HCT116 (cell line): ENCODE results near the gene CDYL. TPM values are rescaled to one million over a fixed set of nuclear protein-coding genes. Genes with fewer than 3 reads are reported as not detected.

Experiments
- ATAC-seq: fragments of 200-7000 bp; cut with Tn5 transposase; 2 replicates; pipeline ENCODE4 v1.9.1; 2020; ENCODE audit warnings: mild to moderate bottlenecking, moderate library complexity
- BruUV-seq: library from RNA; stranded (reverse); fragments of 400-500 nt; replicated peaks from 2 replicates; lab custom pipeline; 2021; lab: Mats Ljungman, UMichigan
- CTCF ChIA-PET: fragments of 300-600 bp; sonication (Branson Sonifier 250); formaldehyde crosslinking; loops from one replicate; lab custom pipeline; 2021; ENCODE audit warnings: antibody characterized with exemption; lab: Charles Lee
- POLR2A ChIA-PET: fragments of 300-600, 350-600 bp; sonication (Branson Sonifier 250); formaldehyde crosslinking; loops from one replicate; lab custom pipeline; 2021; ENCODE audit warnings: antibody characterized with exemption; lab: Charles Lee
- RAD21 ChIA-PET, 2 experiments: fragments of 300-600 bp; sonication (Branson Sonifier 250); formaldehyde crosslinking; loops; one replicate each; lab custom pipeline; 2023; ENCODE audit warnings: low total read pairs in 2 of 2; ENCODE audit not compliant: uncharacterized antibody in 2 of 2, unreplicated experiment in 2 of 2, low non-redundant PET in 1 of 2; lab: Charles Lee
- DNase-seq: peaks from one replicate; pipeline ENCODE4 v3.0.0-alpha.2; 2010; ENCODE audit warnings: low read depth, low spot score
- H2AFZ ChIP-seq: fragments of 200-600 bp; shearing (Covaris generic), sonication (generic); 2 replicates; pipeline ENCODE4 v1.6.1; 2017; ENCODE audit warnings: low read depth, mixed run types, mixed read lengths, antibody characterized with exemption, low read length; ENCODE audit not compliant: poor library complexity, severe bottlenecking
- H3K27ac ChIP-seq: 2 replicates; pipeline ENCODE4 v1.5.1; 2012; ENCODE audit warnings: low read depth, low read length
- H3K27me3 ChIP-seq: fragments of 200-600 bp; sonication (generic); 2 replicates; pipeline ENCODE4 v1.6.1; 2016; ENCODE audit warnings: mixed run types, low read length, mixed read lengths; ENCODE audit not compliant: insufficient read depth
- H3K36me3 ChIP-seq, 2 experiments: fragments of 200-500 bp in 1 of 2; fragments of 200-600 bp in 1 of 2; sonication (Bioruptor generic) in 1 of 2; sonication (generic) in 1 of 2; 2 replicates each; pipeline versions ENCODE4 v1.5.1 to v1.6.1; 2014 to 2016; ENCODE audit warnings: low read length in 2 of 2, inconsistent platforms in 1 of 2, mixed read lengths in 1 of 2, mixed run types in 1 of 2; ENCODE audit not compliant: insufficient read depth in 2 of 2, control insufficient read depth in 1 of 2
- H3K4me1 ChIP-seq, 2 experiments: fragments of 200-600 bp in 1 of 2; sonication (generic) in 1 of 2; 2 replicates each; pipeline versions ENCODE4 v1.5.1 to v1.6.1; 2012 to 2017; ENCODE audit warnings: low read length in 2 of 2, inconsistent platforms in 1 of 2, mild to moderate bottlenecking in 1 of 2, mixed read lengths in 1 of 2, mixed run types in 1 of 2, moderate library complexity in 1 of 2; ENCODE audit not compliant: insufficient read depth in 2 of 2, control insufficient read depth in 1 of 2
- H3K4me2 ChIP-seq: fragments of 200-600 bp; sonication (generic); 2 replicates; pipeline ENCODE4 v1.6.1; 2017; ENCODE audit warnings: mixed run types, low read length, mixed read lengths
- H3K4me3 ChIP-seq, 2 experiments: fragments of 200-600 bp in 1 of 2; sonication (generic) in 1 of 2; replicated peaks in 1 of 2; 2 replicates each; pipeline ENCODE4 v1.5.1; 2011 to 2016; ENCODE audit warnings: low read length in 2 of 2, control low read depth in 1 of 2, low read depth in 1 of 2, mild to moderate bottlenecking in 1 of 2, mixed read lengths in 1 of 2, mixed run types in 1 of 2
- H3K79me2 ChIP-seq: fragments of 200-600 bp; sonication (generic); 2 replicates; pipeline ENCODE4 v1.6.1; 2017; ENCODE audit warnings: mild to moderate bottlenecking, mixed run types, low read length, moderate library complexity, mixed read lengths; ENCODE audit not compliant: insufficient read depth
- H3K9ac ChIP-seq: fragments of 200-600 bp; sonication (generic); 2 replicates; pipeline ENCODE4 v1.6.1; 2016; ENCODE audit warnings: low read length, mixed read lengths
- H3K9me2 ChIP-seq: fragments of 200-600 bp; sonication (generic), shearing (Covaris generic); 2 replicates; pipeline ENCODE4 v1.6.1; 2017; ENCODE audit warnings: mixed run types, mild to moderate bottlenecking, moderate library complexity; ENCODE audit not compliant: insufficient read depth
- H3K9me3 ChIP-seq, 2 experiments: fragments of 200-500 bp in 1 of 2; fragments of 200-600 bp in 1 of 2; sonication (Bioruptor generic) in 1 of 2; sonication (generic) in 1 of 2; 2 replicates each; pipeline ENCODE4 v1.6.1; 2014 to 2017; ENCODE audit warnings: low read length in 2 of 2, mixed read lengths in 2 of 2, inconsistent platforms in 1 of 2, low read depth in 1 of 2, mild to moderate bottlenecking in 1 of 2, mixed run types in 1 of 2, moderate library complexity in 1 of 2; ENCODE audit not compliant: control insufficient read depth in 1 of 2, insufficient read depth in 1 of 2
- H4K20me1 ChIP-seq: fragments of 200-600 bp; sonication (generic), shearing (Covaris generic); 2 replicates; pipeline ENCODE4 v1.6.1; 2017; ENCODE audit warnings: mixed run types, mild to moderate bottlenecking, moderate library complexity; ENCODE audit not compliant: insufficient read depth
- ATF3 ChIP-seq: IDR thresholded peaks from 2 replicates; pipeline ENCODE4 v1.6.1; 2012
- CBX3 ChIP-seq: IDR thresholded peaks from 2 replicates; pipeline ENCODE4 v1.6.1; 2012; ENCODE audit warnings: low read depth
- CEBPB ChIP-seq: IDR thresholded peaks from 2 replicates; pipeline ENCODE4 v1.6.1; 2012; ENCODE audit warnings: low read depth
- CTCF ChIP-seq, 3 experiments: fragments of 200-600 bp in 1 of 3; sonication (generic) in 1 of 3; IDR thresholded peaks in 2 of 3; conservative IDR thresholded peaks in 1 of 3; 2 replicates each; pipeline ENCODE4 v1.5.1; 2012 to 2017; ENCODE audit warnings: low read depth in 2 of 3, low read length in 2 of 3, antibody characterized with exemption in 1 of 3, borderline replicate concordance in 1 of 3, control low read depth in 1 of 3, mild to moderate bottlenecking in 1 of 3, mixed read lengths in 1 of 3, mixed run types in 1 of 3, moderate library complexity in 1 of 3; ENCODE audit not compliant: insufficient read depth in 1 of 3
- ELF1 ChIP-seq: IDR thresholded peaks from 2 replicates; pipeline ENCODE4 v1.6.1; 2012; ENCODE audit warnings: low read depth, borderline replicate concordance
- EZH2 ChIP-seq: fragments of 200-600 bp; sonication (generic); IDR thresholded peaks from 2 replicates; pipeline ENCODE4 v1.6.1; 2017; ENCODE audit warnings: antibody characterized with exemption, mixed run types
- FOSL1 ChIP-seq: IDR thresholded peaks from 2 replicates; pipeline ENCODE4 v1.6.1; 2012; ENCODE audit warnings: low read depth
- JUND ChIP-seq: IDR thresholded peaks from 2 replicates; pipeline ENCODE4 v1.6.1; 2012
- MAX ChIP-seq: IDR thresholded peaks from 2 replicates; pipeline ENCODE4 v1.6.1; 2012
- POLR2A ChIP-seq: IDR thresholded peaks from 2 replicates; pipeline ENCODE4 v1.7.0; 2011; ENCODE audit warnings: borderline replicate concordance; ENCODE audit not compliant: insufficient read depth, insufficient read length; ENCODE audit errors: extremely low read depth
- POLR2AphosphoS5 ChIP-seq: IDR thresholded peaks from 2 replicates; pipeline ENCODE4 v1.6.1; 2011; ENCODE audit warnings: mild to moderate bottlenecking, low read depth, low read length, moderate library complexity
- RAD21 ChIP-seq: IDR thresholded peaks from 2 replicates; pipeline ENCODE4 v1.6.1; 2012; ENCODE audit warnings: low read depth, mild to moderate bottlenecking
- REST ChIP-seq: IDR thresholded peaks from 2 replicates; pipeline ENCODE4 v1.6.1; 2012; ENCODE audit warnings: low read depth
- SIN3A ChIP-seq: IDR thresholded peaks from 2 replicates; pipeline ENCODE4 v1.6.1; 2012; ENCODE audit warnings: low read depth
- SP1 ChIP-seq: IDR thresholded peaks from 2 replicates; pipeline ENCODE4 v1.6.1; 2012; ENCODE audit warnings: low read depth
- SRF ChIP-seq: IDR thresholded peaks from 2 replicates; pipeline ENCODE4 v1.6.1; 2012; ENCODE audit warnings: low read depth
- YY1 ChIP-seq: IDR thresholded peaks from 2 replicates; pipeline ENCODE4 v1.6.1; 2011; ENCODE audit warnings: low read length, low read depth, moderate library complexity, mild to moderate bottlenecking; ENCODE audit not compliant: insufficient replicate concordance; ENCODE audit errors: extremely low read depth
- ZBTB33 ChIP-seq: IDR thresholded peaks from 2 replicates; pipeline ENCODE4 v1.6.1; 2011; ENCODE audit warnings: mild to moderate bottlenecking, low read length, moderate library complexity; ENCODE audit not compliant: insufficient replicate concordance; ENCODE audit errors: extremely low read depth
- ZFX ChIP-seq: fragments of 450-650 bp; IDR thresholded peaks from 2 replicates; pipeline ENCODE4 v1.6.1; 2017
- ZNF274 ChIP-seq: fragments of 200-500 bp; sonication (Bioruptor generic); IDR thresholded peaks from 2 replicates; pipeline ENCODE4 v1.6.1; 2014; ENCODE audit warnings: mild to moderate bottlenecking, low read depth, low read length, inconsistent platforms
- intact Hi-C: fragments of 100-400 bp; cut with micrococcal nuclease; formaldehyde crosslinking; loops from 2 replicates; pipeline ENCODE4 v1.10.0; 2022
- total RNA-seq: library from RNA; stranded (reverse); gene quantifications from one replicate; pipeline ENCODE4 v1.2.1, GENCODE V29; 2021; ENCODE audit not compliant: unreplicated experiment

Gene CDYL
- total RNA-seq, 1 experiment from 2014 or later = 42.6 TPM

GRCh38 chr6:4942673-4943009 is 166.4 kb downstream of the CDYL start:
- no peak for DNase-seq
- CTCF ChIA-PET = no interaction called here
- no peak for TF ChIP-seq JUND
- no peak for TF ChIP-seq POLR2A
- no peak for TF ChIP-seq REST
- no peak for TF ChIP-seq POLR2AphosphoS5
- no peak for TF ChIP-seq MAX
- TF ChIP-seq ZNF274 = no peak
- TF ChIP-seq EZH2 = no peak
- TF ChIP-seq RAD21 = no peak
- no peak for TF ChIP-seq YY1
- TF ChIP-seq FOSL1 = no peak
- TF ChIP-seq CEBPB = no peak
- TF ChIP-seq SP1 = no peak
- no peak for TF ChIP-seq CTCF (IDR thresholded peaks at IDR 0.05 in 2 of 3, conservative IDR thresholded peaks at IDR 0.05 in 1 of 3; ENCODE audit: borderline replicate concordance in 1 of 3, insufficient read depth in 1 of 3, low read depth in 2 of 3, low read length in 2 of 3)
- no peak for TF ChIP-seq ZFX
- no peak for TF ChIP-seq SRF
- TF ChIP-seq SIN3A = no peak; the same call in 1 of the 2 replicates
- no peak for TF ChIP-seq ATF3
- TF ChIP-seq ELF1 = no peak
- TF ChIP-seq ZBTB33 = no peak
- TF ChIP-seq CBX3 = no peak
- TF ChIP-seq, all 23 proteins: peak for 0
- H3K4me3 ChIP-seq = no peak overlapping the region
- POLR2A ChIA-PET = no interaction called here
- H3K36me3 ChIP-seq = peaks cover 0 to 9% of the 10 kb centered on the region in 2 experiments; a peak in 2 of 4 replicates
- 0 out of 2 replicates have a peak overlapping the region, but pooled peaks have one; percentile 8 for H3K27ac ChIP-seq
- H3K4me1 ChIP-seq = peaks cover 27 to 30% of the 10 kb centered on the region in 2 experiments
- intact Hi-C loops = no loop called here
- peak overlapping the region; percentile 56 for H3K4me2 ChIP-seq
- 0 out of 2 replicates have a peak, but pooled peaks cover 8% of the 10 kb centered on the region for H3K79me2 ChIP-seq
- ATAC-seq = peak; percentile 26; the same call in 1 of the 2 replicates
- no TSS peak for BruUV-seq
- no peaks in the 10 kb centered on the region for H3K9me3 ChIP-seq
- H3K9ac ChIP-seq = no peak overlapping the region
- H3K27me3 ChIP-seq = no peaks in the 10 kb centered on the region
- H2AFZ ChIP-seq = no peak overlapping the region
- H3K9me2 ChIP-seq = no peaks in the 10 kb centered on the region
- peaks cover 10% of the 10 kb centered on the region; the same call in 1 of the 2 replicates for H4K20me1 ChIP-seq
- RAD21 ChIA-PET = interaction anchor here in 1 of 2 experiments (0.6 kb wide), 1 partner anchor 167 kb away, joined by 5 read pairs; no protein-coding TSS in a partner anchor
